ENCODE data around the gene SMAD9.
A peak's percentile ranks its signal among the peaks of the same experiment; 100 is the strongest.
"Not testable (repeated sequence)": the region's sequence is repeated elsewhere in the genome, so short reads cannot be mapped to it uniquely, and the experiment has no call there.

SMAD9 gene

DNA sequence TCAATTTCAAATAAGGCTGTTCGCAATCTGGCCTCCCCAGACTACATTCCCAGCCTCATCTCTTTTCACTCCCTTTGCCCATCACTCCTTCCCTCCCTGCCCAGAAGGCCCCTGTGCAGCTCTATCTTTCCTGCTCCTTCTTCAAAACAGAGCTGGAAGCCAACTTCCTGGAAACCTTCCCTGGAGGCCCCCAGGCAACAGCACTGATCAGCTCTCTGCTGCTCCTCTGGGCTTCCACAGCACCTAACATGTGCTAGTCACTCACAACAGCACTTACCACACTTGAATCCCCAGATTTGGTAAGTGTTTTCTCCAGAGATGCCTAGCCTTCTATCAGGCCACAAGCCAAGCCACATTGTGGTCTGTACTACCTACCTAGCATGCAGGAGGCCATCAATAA is 9.5 kb downstream of the SMAD9 start:
- no peak for DNase-seq

DNA sequence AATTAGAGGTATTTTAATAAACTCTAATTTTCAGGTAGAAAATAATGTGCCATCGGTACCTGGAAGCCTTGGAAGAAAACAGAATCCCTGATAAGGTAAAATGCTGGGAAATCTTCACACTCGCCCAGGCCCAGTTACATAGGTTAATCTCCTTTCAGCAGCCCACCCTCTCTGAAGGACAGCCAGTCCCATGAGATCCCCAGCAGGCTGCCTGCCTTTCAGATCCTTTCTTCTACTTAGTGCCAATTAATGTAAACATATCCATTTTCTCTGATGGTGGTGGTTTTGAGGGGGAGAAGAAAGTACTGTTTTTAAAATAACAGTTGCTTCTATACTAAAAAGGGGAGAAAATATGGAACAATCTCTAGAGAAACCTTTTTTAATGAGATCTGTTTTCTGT is 12.2 kb downstream of the SMAD9 start:
- no peak for DNase-seq

DNA sequence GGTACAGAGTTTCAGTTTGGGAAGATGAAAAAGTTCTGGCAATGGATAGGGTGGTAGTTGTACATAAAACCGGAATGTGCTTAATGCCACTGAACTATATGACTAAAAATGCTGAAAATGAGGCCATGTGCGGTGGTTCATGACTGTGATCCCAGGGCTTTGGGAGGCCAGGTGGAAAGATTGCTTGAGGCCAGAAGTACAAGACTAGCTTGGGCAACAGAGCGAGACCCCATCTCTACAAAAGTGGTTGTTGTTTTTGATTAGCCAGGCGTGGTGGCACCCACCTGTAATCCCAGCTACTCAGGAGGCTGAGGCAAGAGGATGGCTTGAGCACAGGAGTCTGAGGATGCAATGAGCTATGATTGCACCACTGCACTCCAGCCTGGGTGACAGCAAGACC is 12.8 kb downstream of the SMAD9 start:
- DNase-seq = no peak

DNA sequence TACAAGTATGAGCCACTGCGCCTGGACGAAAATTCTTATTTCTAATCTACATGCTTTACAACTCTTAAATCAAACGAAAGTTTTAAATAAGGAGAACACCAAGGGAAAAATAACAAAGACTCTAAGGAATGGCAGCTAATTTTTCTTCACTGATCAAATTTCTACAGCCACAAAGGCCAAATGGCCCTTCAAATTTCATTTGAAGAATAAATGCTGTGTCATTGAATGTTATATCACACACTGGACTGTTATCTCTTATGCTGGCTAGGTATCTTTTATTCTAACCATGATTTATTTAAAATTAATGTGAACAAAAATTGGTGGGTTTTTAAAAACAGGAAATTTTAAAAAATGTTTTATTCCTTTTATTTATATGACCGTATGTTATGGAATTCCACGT is 14.1 kb downstream of the SMAD9 start:
- DNase-seq = no peak

DNA sequence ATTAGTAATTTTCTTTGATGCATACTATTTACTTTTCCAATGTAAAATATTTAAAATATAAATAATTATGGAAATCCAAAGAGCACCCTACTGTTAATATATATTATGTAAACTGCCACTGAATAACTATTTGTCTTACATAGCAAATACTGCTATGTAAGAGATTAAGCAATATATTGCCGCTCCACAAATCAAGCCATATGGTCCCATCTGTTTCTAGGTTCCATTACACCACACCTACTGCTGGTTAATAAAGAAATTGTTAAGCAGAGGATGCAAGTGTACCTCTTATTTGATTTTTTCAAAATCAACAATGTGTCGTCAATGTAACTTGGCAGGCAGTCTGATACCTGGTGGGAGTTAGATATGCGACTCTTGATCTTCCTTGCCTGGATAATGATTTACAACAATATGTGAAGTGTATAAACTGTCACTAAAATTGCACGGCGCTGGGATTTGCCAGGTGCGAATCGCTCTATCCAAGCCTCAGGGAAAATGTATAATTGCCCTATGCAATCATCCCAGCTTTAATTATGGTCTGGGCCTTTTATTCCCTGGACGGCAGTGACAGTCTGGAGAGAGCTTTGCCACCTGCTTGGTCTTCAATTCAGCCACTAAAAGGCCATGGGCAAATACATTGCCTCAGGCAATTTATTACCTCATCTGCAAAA is 16.0 kb downstream of the SMAD9 start:
- peak; percentile 72 for DNase-seq

DNA sequence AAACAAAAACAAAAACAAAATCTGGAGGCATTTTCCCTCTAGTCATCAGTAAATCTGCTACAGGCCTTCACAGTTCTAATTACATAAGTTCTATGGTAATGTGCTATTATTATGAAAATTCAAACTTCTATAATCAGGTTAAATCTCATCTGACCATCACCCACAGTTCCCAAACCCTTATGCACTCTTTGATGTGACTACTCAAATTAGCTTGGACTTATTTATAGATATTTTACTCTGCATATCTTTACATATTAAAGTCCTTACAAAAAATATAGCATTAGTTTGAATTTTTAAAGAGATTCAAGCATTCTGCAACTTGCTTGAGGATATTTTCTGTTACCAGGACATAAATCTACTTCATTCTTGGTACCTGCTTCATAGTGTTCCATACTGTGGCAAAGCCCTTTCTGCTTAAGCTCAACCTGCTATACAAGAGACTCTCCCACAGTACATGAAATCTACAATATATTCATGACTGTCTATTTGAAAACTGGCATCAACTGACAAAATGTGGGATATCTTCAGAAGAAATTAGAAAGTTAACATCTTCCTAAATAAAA is 22.9 kb downstream of the SMAD9 start:
- no peak for DNase-seq

DNA sequence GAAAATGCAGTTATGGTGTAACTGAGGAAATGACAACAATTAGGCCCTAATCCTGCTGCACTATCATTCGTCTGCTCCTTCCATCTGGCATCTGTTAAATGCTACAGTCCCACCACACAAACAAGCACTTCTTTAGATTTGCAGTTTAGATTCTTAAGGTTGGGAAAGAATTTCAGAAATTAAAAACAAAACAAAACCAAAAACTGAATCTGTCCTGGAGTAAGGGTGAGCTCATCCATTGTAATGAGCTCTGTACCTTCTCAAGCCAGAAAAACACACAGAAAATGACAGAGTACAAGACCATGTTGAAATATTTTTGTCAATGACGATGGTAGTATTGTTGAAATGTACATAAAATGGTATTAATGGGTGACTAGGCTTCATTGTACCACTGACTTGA is 28.3 kb downstream of the SMAD9 start:
- DNase-seq = no peak

DNA sequence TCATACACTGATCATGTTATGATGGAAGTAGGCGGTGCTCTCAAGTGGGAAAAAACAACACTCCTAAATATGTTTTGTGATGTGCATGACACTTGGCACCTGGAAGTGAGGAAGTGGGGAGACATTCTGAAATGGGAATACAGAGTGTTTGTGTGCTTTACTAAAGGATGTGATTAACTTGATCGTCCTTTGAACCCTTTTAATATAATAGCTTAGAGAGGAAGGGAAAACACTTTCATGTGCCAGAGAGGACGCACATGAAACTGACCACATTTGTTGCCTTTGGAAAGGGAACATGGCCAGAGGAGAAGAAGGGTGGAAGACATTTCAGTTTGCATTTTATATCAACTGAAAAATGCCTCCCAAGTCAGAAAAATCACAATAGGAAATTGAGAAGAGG is 31.4 kb downstream of the SMAD9 start:
- no peak for DNase-seq

DNA sequence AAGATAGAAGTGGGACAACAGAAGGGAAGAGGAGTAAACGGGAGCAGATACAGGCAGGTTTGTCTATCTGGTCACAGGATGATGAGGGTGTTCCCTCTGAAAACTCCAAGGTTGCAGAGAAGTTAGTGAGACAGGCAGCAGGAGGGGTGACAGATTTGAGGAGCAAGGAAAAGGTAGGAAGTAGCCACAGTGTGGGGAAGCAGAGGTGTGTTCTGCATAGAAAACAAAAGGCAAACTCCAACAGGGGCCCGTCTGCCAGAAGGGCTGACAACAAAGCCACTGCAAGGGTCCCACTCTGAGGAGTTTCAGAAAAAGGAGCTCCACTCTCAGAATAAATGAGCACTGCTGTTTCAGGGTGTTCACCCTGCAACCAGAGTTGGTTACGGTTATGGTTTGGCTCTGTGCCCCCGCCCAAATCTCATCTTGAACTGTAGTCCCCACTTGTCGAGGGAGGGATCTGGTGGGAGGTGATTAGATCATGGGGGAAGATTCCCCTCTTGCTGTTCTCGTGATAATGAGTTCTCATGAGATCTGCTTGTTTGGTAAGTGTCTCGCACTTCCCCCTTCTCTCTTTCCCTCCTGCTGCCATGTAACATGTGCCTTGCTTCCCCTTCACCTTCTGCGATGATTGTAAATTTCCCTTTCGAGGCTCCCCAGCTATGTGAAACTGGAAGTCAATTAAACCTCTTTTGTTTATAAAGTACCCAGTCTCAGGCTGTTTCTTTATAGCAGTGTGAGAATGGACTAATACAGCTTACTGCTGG is 32.1 kb downstream of the SMAD9 start:
- DNase-seq = no peak

DNA sequence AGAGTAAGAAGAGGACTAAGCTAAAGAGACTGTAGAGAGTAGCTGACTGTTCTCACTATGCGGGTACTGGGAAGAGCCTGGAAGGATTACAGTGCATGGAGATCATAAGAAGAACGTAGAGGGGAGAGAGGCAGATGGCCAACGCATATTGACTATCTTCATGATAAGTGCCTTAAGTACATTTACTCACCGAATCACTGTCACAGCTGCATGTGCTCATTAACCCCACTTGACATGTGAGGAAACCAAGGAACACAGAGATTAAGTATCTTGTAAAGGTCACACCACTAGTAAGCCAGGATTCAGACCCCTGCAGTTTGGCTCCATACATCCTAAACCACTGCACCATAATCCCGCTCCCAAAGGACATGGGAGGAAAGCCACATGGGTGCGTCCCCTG is 34.1 kb downstream of the SMAD9 start:
- DNase-seq = no peak

DNA sequence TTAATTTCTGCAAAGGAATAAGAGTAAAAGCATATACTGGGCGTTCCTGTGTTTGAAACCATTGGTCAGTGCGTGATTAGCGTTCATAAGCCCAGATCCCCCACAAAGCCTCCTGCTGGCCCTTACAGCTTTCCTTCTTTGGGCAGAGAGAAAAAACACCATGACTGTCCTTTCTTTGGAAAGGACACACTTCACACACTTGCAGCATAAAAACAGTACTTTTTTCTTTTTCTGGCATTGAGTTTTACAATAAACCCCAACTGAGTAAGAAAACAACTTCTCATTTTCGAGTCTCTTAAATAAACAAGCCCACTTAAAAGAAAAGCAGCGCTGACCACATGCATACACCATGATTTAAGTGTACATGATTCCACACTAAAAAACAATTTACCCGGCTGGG is 35.8 kb downstream of the SMAD9 start:
- DNase-seq = no peak

DNA sequence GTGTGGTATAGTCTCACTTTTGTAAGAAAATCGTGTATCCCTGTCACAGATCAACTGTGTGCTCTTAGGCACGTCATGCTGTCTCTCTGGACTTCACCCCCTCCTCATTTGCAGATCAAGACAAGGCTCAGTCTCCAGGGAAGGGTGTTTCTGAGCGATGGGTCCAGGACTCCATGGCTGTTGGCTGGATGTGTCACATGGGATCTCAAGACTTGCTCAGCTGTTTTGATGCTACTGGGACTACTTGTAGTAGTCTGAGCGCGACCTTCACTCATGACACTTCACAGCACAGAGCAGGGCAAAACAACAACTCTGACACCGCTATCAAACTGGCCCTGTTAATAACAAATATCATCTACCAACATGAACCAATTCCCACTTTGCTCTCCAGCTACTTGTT is 36.2 kb downstream of the SMAD9 start:
- no peak for DNase-seq

DNA sequence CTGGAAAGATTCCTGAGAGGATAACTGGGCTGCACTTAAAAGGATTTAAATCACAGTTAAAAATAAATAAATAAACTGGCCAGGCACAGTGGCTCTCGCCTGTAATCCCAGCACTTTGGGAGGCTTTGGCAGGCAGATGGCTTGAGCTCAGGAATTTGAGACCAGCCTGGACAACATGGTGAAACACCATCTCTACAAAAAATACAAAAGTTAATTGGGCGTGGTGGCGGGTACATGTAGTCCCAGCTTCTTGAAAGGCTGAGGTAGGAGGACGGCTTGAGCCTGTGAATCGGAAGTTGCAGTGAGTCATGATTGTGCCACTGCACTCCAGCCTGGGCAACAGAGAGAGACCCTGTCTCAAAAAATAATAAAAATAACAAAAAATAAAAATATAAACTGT is 36.6 kb downstream of the SMAD9 start:
- not testable (repeated sequence) for DNase-seq

DNA sequence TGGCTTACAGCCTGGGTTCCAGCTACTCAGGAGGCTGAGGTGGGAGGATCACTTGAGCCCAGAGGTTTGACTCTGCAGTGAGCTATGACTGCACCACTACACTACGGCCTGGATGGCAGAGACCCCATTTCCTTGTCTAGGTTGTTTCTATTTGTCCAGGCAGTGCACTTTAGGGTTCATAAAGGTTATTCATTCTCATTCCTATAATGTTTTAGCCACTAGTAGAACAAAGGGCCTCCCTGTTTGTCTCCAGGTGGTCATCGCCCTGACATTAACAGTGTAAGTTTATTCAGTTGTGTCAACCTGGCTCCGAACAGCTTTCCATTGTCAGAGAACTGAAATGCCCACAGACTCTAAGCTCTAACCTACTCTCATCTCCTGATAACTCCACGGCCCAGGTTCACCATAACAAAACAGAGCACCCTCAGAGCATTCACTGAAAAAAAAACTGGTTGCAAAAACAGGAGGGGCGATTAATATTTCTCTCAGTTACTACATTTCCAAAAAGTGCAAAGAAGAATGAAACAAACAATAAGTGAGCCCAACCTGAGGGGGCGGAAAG is 37.1 kb downstream of the SMAD9 start:
- DNase-seq = no peak

DNA sequence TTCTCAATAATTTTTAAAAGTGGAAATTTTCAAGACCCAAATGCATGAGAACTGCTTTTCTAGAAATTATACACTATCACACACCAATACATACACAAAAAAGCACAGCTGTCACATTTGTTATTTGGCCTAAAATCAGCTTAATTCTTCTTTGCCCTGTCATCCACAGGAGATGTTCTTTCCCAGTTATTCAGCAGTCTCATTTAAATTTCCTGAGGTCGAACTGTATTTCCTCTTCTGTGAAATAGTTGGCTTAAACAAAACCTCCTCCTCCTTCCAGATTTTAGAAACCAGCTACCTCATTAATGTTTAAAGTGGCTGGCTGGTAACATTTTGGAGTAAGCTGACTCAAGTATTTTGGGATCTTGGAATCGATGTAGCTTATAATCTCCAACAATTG is 39.1 kb downstream of the SMAD9 start:
- DNase-seq = no peak

DNA sequence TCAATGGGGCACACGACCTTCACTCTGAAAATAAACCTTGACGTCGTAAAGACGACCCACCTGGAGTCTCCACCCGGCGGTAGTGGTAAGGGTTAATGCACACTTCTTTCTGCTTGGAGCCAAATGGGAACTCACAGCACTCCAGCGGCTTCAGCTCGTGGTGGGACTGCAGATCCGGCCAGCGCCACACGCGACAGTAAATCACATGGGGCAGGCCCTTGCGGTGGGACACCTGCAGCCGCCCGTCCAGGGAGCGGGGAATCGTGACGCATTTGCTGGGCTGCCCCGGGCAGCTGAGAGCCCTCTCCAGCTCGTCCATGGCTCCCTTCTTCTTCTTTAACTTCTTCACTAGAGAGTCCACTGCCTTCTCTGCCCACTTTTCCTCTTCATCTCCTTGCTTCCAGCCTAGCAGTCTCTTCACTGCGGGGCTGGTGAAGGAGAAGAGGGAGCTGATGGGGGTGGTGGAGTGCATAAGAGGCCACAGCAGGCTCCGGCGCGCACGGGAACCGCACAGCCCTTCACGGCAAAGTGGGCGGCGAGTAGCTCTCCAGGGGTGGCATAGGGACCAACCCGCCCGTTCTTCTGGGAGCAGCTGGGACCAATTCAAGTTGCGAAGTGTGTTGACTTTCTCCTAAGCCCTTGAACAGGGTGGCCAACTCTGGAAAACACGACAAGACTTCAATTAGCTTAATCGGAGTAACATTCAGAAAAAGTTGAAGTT is 40.7 kb downstream of the SMAD9 start:
- no peak for DNase-seq

DNA sequence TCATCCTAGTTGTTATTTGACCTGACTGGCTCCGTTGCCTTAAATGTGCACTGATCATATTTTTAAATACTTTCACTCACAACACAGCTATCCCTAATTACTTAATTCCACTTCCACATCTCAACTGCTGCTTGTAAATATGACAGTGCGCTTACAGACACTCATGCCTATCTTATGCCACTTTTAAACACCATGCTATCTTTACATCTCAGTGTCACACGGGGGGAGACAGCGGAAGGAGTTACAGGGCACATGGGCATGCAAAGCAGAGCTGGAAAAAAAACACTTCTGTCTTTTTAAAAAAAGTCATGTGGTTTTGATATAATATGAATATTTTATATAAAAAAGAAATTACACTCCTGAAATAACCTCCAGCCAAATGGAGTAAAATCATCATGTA is 44.1 kb downstream of the SMAD9 start:
- no peak for DNase-seq

DNA sequence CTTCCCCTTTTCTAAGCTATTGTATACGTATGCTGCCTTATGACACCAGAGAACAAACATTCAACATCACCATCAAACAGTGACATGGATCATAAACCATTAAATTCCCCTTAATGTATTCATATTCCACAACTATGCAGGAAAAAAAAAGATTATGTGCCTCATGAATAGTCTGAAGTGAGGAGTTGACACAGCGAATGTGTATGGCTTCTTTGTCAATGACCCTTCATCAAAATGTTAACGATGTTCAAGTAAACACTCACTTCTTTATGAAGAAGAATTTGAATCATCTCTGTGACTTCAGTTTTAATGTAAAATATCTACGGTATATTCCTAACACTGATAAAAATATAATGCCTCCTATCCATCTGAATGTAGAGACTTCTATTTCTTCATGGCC is 44.6 kb downstream of the SMAD9 start:
- DNase-seq = no peak

DNA sequence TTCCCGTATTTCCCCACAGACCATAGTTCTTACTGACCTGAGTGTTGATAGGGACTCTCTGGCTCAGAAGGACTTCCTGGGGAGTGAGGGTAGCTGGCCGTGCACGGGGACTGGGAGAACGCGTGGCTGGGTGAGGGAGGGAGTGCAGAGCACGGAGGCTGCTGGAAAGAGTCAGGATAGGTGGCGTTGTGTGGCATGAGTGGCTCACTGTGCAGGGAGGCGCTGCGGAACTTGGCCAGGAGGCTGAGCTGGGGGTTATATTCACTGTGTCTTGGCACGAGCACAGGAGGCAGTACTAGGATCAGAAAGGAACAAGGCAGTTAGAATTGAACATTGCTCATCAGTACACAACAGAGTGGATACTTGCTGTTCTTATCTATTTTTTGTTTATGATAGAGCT is 47.4 kb downstream of the SMAD9 start:
- no peak for DNase-seq

DNA sequence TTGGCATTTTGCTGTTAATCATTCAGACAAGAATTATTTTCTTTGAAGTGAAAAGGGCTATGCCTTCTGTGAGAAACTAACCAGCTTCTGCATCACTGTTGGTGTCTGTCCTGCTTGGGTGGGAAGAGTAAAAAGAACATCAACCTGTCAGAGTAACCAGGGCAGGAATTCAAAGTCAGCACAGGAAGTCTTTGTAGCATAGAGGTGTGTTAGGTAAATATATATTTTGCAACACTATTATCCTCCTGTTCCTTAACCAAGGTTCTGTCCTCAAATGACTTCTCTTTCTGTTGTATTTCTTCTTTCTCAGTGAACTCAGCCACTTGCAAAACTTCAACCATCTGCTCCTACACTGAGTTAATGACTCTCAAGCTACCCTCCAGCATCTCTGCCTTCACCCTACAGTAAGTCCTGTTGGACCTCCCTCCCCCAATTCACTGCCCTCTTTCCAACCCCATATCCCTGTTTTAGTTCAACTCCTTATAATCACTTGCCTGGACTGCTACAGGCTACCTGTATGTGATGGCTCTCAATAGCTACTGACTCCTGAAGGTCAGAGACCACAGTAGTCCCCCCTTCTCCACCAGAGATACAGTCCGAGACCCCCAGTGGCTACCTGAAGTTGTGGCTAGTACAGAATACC is 49.9 kb downstream of the SMAD9 start:
- no peak for DNase-seq

DNA sequence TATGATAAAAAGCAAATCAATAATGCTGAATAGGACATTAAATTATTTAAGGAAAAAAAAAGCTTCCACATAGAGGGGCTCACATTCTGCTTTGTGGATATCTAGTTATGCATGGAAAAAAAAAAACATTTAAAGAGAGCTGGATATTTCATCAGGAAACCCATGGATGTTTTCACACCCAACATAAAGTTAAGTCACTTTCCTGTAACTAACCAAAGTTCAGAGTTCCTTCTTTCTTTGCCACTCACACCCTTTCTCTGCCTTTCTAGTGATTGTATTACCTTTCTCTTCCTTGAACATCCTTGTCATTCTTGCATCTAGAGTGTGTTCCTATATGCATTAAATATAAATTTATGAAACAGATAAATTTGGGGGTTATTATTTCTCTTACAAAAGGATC is 53.8 kb downstream of the SMAD9 start:
- DNase-seq = no peak

DNA sequence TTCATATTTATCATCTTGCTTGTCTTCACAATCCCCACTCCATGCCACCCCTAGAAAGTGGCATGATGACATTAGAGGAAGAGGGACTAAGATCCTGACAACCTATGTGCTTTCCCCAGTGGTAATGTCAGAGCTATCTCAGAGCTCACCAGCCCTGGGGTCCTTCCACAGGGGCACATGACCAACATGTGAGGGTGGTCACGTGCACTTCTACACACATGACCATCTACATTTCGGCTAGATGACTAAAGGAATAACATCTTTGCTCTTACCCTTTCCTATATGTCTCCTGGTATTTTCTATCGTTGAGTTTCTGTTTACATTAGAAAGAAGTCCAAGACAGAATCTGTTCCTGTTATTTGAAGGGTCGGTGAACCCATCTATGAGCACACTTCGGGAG is 54.8 kb downstream of the SMAD9 start:
- no peak for DNase-seq

DNA sequence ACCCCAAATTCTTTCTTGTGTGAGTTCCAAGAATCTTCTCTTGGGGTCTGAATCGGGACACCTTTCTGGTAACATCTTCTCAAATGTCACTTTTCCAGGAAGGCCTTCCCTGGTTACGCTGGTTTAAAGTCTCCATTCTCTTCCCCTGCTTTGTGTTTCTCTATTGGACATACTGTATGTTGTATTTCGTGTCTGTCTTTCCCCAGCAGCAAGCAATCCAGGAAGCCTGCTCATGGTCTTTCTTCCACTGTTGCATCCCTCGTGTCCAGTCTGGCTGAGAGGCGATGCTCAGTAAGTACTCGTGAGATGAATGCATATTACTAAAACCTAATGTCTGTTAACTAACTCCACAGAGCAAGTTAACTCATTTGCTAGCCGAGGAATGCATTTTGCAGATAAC is 57.3 kb downstream of the SMAD9 start:
- DNase-seq = no peak
